T-cell (primary cell): ENCODE results near the gene TTC33. TPM values are rescaled to one million over a fixed set of nuclear protein-coding genes. Genes with fewer than 3 reads are reported as not detected.
"Not testable (repeated sequence)": the region's sequence is repeated elsewhere in the genome, so short reads cannot be mapped to it uniquely, and the experiment has no call there.

Experiments
- ATAC-seq, 4 experiments: fragments of 200-7000 bp in 3 of 4; fragments of 150-1000 bp in 1 of 4; cut with Tn5 transposase; replicated peaks in 1 of 4; 1 replicate in 3 of 4; 2 replicates in 1 of 4; pipeline ENCODE4 v1.10.0; 2021; ENCODE audit warnings: moderate library complexity in 3 of 4, mild to moderate bottlenecking in 2 of 4, moderate number of reproducible peaks in 1 of 4
- CTCF ChIA-PET, 2 donors: fragments of 300-600 bp; sonication (Branson Sonifier 250); formaldehyde crosslinking; loops; one replicate each; lab custom pipeline; 2022; ENCODE audit warnings: antibody characterized with exemption in 2 of 2; lab: Charles Lee
- POLR2A ChIA-PET, 2 donors: fragments of 300-600 bp; sonication (Branson Sonifier 250); formaldehyde crosslinking; loops; one replicate each; lab custom pipeline; 2022; ENCODE audit warnings: antibody characterized with exemption in 2 of 2; lab: Charles Lee
- DNase-seq, 35 experiments: peaks; one replicate each; pipeline versions ENCODE4 v3.0.0 to v3.0.0-alpha.2; 2013 to 2023
- H3K27ac ChIP-seq: one replicate; pipeline ENCODE4 v1.5.1; 2013; ENCODE audit warnings: low read length
- H3K27me3 ChIP-seq, 2 experiments: replicated peaks in 1 of 2; 1 replicate in 1 of 2; 2 replicates in 1 of 2; pipeline versions ENCODE4 v1.6.1 to v1.7.0; 2013; ENCODE audit warnings: low read length in 1 of 2, mixed read lengths in 1 of 2; ENCODE audit not compliant: control insufficient read depth in 2 of 2, insufficient read depth in 2 of 2; ENCODE audit errors: extremely low read depth in 1 of 2
- H3K36me3 ChIP-seq, 2 donors: 1 replicate in 1 of 2; 2 replicates in 1 of 2; pipeline versions ENCODE4 v1.6.1 to v1.7.0; 2013; ENCODE audit warnings: low read length in 1 of 2; ENCODE audit not compliant: control insufficient read depth in 2 of 2, insufficient read depth in 1 of 2; ENCODE audit errors: extremely low read depth in 1 of 2
- H3K4me1 ChIP-seq, 2 experiments: 1 replicate in 1 of 2; 2 replicates in 1 of 2; pipeline versions ENCODE4 v1.6.1 to v1.7.0; 2013; ENCODE audit warnings: low read length in 2 of 2, mixed read lengths in 1 of 2; ENCODE audit not compliant: insufficient read depth in 2 of 2, control insufficient read depth in 1 of 2; ENCODE audit errors: extremely low read depth in 1 of 2
- H3K4me3 ChIP-seq, 2 donors: 1 replicate in 1 of 2; 2 replicates in 1 of 2; pipeline versions ENCODE4 v1.5.1 to v1.7.0; 2013; ENCODE audit warnings: mild to moderate bottlenecking in 2 of 2, low read length in 1 of 2, moderate library complexity in 1 of 2; ENCODE audit not compliant: control insufficient read depth in 1 of 2; ENCODE audit errors: extremely low read depth in 1 of 2
- H3K9me3 ChIP-seq: 2 replicates; pipeline ENCODE4 v1.7.0; 2013
- H3K27ac Mint-ChIP-seq, 2 donors: one replicate each; pipeline ENCODE4 v1.8.0; 2020 to 2021; ENCODE audit warnings: mild to moderate bottlenecking in 2 of 2, mixed read lengths in 2 of 2
- H3K27me3 Mint-ChIP-seq, 2 donors: one replicate each; pipeline ENCODE4 v1.8.0; 2021 to 2022; ENCODE audit warnings: mixed read lengths in 2 of 2
- H3K36me3 Mint-ChIP-seq: one replicate; pipeline ENCODE4 v1.8.0; 2021; ENCODE audit warnings: mixed read lengths
- H3K4me1 Mint-ChIP-seq, 3 donors: one replicate each; pipeline ENCODE4 v1.8.0; 2020 to 2022; ENCODE audit warnings: mixed read lengths in 3 of 3, mild to moderate bottlenecking in 1 of 3
- H3K4me3 Mint-ChIP-seq, 3 donors: one replicate each; pipeline ENCODE4 v1.8.0; 2020 to 2022; ENCODE audit warnings: mild to moderate bottlenecking in 3 of 3, mixed read lengths in 3 of 3, moderate library complexity in 3 of 3
- H3K9me3 Mint-ChIP-seq, 3 donors: one replicate each; pipeline ENCODE4 v1.8.0; 2020 to 2022; ENCODE audit warnings: mixed read lengths in 3 of 3
- WGBS: methylation state at CpG from one replicate; pipeline ENCODE4 v1.1.5; 2013; ENCODE audit warnings: missing lambda C conversion rate; ENCODE audit not compliant: insufficient coverage; 5-methylcytosine and 5-hydroxymethylcytosine counted together
- total RNA-seq, 35 experiments: library from RNA in 6 of 35; stranded (reverse) in 6 of 35; fragments of 120-200 nt in 1 of 35; gene quantifications; one replicate each; pipeline versions ENCODE4 v1.2.1 to v1.2.4 and lab custom pipeline; 2013 to 2026

Gene TTC33
- total RNA-seq, 5 donors from 2014 or later (not counting 1 experiment from before 2014, with no cell fraction given): 8.3 to 15.4 (median 13.6) TPM

DNA sequence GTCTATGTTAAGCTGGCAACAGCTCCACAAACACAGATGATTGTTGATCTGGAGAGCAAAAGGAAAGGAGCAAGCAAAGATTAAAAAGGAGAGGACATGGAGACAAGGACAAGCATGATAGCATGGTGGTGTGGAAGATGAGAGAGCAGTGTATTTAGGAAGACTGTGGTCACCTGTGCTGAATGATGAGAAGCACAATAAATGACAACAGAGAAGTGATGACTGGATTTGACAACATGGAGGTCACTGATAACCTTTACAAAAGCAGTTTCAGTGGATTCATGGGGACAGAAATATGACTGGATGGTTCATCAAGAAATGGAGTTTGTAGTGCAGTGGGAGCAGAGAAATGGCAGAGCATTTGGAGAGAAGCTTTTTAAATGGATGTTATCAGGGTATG lies 20.2 kb downstream of the TTC33 start:
- no peak overlapping the region for H3K4me3 Mint-ChIP-seq
- H3K36me3 Mint-ChIP-seq: peaks cover 25% of the 10 kb centered on the region
- no peak overlapping the region for H3K27ac Mint-ChIP-seq
- H3K9me3 ChIP-seq: no peaks in the 10 kb centered on the region
- no peaks in the 10 kb centered on the region for H3K27me3 ChIP-seq
- ATAC-seq: no peak
- ChIA-PET CTCF (interaction anchor here (0.6 to 3.6 kb wide), 15 partner anchors 11 to 1130 kb away, joined by 3 to 21 read pairs (median 4); no protein-coding TSS in a partner anchor), POLR2A (no interaction called here)
- no peaks in the 10 kb centered on the region for H3K27me3 Mint-ChIP-seq
- no peak overlapping the region for H3K27ac ChIP-seq
- no peaks in the 10 kb centered on the region for H3K4me1 ChIP-seq
- H3K9me3 Mint-ChIP-seq: peaks cover 2 to 4% (median 3%) of the 10 kb centered on the region in 3 donors
- no peak overlapping the region for H3K4me3 ChIP-seq
- H3K4me1 Mint-ChIP-seq: peaks cover 22 to 27% (median 27%) of the 10 kb centered on the region in 3 donors
- DNase-seq: no peak
- peaks cover 0 to 8% of the 10 kb centered on the region in 2 donors for H3K36me3 ChIP-seq

DNA sequence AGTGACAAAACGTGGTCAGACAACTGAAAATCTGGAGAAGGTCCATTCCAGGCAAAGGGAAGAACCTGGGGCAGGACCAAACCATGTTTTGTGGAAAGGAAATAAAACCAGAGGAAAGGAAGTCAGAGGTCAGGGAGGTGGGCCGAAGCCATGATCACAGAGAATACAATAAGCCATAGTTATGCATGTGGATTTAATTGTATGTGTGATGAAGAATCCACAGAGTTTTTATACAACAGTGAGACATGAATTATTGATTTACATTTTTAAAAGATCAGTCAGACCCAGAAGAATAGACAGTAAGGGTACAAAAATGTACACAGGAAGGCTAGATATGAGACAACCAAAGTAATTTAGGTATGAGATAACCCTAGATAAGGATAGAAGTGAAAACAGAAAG lies 20.8 kb downstream of the TTC33 start:
- no peaks in the 10 kb centered on the region for H3K9me3 ChIP-seq
- H3K4me1 ChIP-seq: no peaks in the 10 kb centered on the region
- no peak overlapping the region for H3K4me3 ChIP-seq
- ChIA-PET POLR2A (interaction anchor here in 1 of 2 donors (0.6 kb wide), 2 partner anchors 52 to 787 kb away, joined by 3 to 5 read pairs; no protein-coding TSS in a partner anchor), CTCF (interaction anchor here (0.7 to 3.6 kb wide), 12 partner anchors 11 to 1021 kb away, joined by 3 to 21 read pairs (median 4); no protein-coding TSS in a partner anchor)
- Mint-ChIP-seq H3K27ac (no peak overlapping the region), H3K27me3 (no peaks in the 10 kb centered on the region), H3K4me1 (peaks cover 22 to 29% (median 27%) of the 10 kb centered on the region in 3 donors), H3K9me3 (no peaks in the 10 kb centered on the region), H3K4me3 (no peak overlapping the region), H3K36me3 (peaks cover 23% of the 10 kb centered on the region)
- 83% methylated on average over 2 of the region's 2 CpGs for WGBS
- ATAC-seq (no peak), DNase-seq (no peak)
- H3K36me3 ChIP-seq: peaks cover 0 to 4% of the 10 kb centered on the region in 2 donors
- no peak overlapping the region for H3K27ac ChIP-seq
- no peaks in the 10 kb centered on the region for H3K27me3 ChIP-seq

DNA sequence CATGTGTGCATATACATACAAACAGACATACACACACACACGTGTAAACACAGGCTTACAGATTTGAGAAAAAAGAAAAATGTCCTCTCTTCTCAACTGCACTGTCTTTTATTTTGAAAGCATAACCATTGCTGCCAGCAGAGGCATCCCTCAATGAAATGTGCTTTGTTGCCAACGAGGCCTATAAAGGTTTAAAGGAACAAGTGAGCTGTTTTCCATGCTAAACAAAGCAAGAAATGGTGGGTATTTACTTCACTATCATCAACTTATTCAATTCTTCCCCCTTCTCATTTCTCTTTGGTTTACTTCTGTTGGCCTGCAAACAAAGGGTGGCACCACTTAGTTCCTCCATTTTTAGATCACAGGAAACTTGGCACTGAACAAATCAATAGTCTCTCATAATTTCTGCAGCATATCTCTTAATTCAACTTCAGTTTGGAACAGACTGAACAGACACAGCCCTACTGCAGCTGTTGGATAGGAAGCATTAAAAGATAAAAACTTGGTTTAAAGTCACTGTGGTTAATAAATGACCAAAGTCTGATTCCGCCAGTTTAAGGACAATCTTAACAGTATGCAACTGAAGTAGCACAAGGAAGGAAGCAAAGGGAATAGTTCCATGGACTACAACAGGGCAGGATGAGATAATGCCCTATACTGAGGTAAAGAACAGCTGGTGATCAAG lies 21.7 kb downstream of the TTC33 start:
- no peak overlapping the region for H3K4me3 Mint-ChIP-seq
- DNase-seq (no peak), ATAC-seq (no peak)
- H3K27ac Mint-ChIP-seq: no peak overlapping the region
- H3K27me3 ChIP-seq: no peaks in the 10 kb centered on the region
- no peak overlapping the region for H3K27ac ChIP-seq
- H3K4me1 Mint-ChIP-seq: peaks cover 22 to 29% (median 27%) of the 10 kb centered on the region in 3 donors
- ChIA-PET POLR2A (interaction anchor here (0.6 kb wide), 2 partner anchors 52 to 1158 kb away, joined by 3 to 5 read pairs; no protein-coding TSS in a partner anchor), CTCF (interaction anchor here (0.7 to 3.6 kb wide), 8 partner anchors 10 to 1155 kb away, joined by 3 to 21 read pairs (median 6); no protein-coding TSS in a partner anchor)
- WGBS: no CpG with 5 or more reads among the region's 3 CpGs
- H3K36me3 ChIP-seq: peaks cover 0 to 4% of the 10 kb centered on the region in 2 donors
- H3K9me3 Mint-ChIP-seq: no peaks in the 10 kb centered on the region
- no peak overlapping the region for H3K4me3 ChIP-seq
- no peaks in the 10 kb centered on the region for H3K27me3 Mint-ChIP-seq
- H3K9me3 ChIP-seq: no peaks in the 10 kb centered on the region
- peaks cover 17% of the 10 kb centered on the region for H3K36me3 Mint-ChIP-seq
- no peaks in the 10 kb centered on the region for H3K4me1 ChIP-seq

DNA sequence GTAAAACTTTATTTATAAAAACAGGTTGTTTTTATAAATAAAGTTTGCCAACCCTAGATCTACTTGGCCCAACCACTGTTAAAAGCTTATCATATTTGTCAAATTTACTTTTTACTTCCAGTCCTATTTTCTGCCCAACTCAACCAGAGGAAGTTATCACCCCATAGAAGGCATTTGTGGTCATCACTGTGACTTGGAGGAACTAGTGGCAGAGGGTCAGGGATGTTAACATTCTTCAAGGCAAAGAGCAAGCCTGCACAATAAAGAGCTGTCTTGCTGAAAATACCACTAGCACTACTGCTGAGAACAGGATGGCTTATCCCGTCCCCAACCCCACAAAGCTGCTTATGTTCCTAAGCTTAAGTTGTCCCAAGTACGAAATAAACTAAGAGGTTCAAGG lies 22.3 kb downstream of the TTC33 start:
- DNase-seq (no peak), ATAC-seq (no peak)
- Histone ChIP-seq H3K27ac (no peak overlapping the region), H3K27me3 (no peaks in the 10 kb centered on the region), H3K36me3 (peaks cover 0 to 4% of the 10 kb centered on the region in 2 donors), H3K9me3 (no peaks in the 10 kb centered on the region), H3K4me3 (no peak overlapping the region), H3K4me1 (no peaks in the 10 kb centered on the region)
- no peaks in the 10 kb centered on the region for H3K27me3 Mint-ChIP-seq
- no peak overlapping the region for H3K27ac Mint-ChIP-seq
- H3K36me3 Mint-ChIP-seq: peaks cover 15% of the 10 kb centered on the region
- peaks cover 22 to 29% (median 27%) of the 10 kb centered on the region in 3 donors for H3K4me1 Mint-ChIP-seq
- H3K9me3 Mint-ChIP-seq: no peaks in the 10 kb centered on the region
- ChIA-PET CTCF (interaction anchor here (1.2 to 3.6 kb wide), 4 partner anchors 10 to 1155 kb away, joined by 4 to 21 read pairs (median 9); no protein-coding TSS in a partner anchor), POLR2A (no interaction called here)
- no CpG with 5 or more reads among the region's 2 CpGs for WGBS
- no peak overlapping the region for H3K4me3 Mint-ChIP-seq

DNA sequence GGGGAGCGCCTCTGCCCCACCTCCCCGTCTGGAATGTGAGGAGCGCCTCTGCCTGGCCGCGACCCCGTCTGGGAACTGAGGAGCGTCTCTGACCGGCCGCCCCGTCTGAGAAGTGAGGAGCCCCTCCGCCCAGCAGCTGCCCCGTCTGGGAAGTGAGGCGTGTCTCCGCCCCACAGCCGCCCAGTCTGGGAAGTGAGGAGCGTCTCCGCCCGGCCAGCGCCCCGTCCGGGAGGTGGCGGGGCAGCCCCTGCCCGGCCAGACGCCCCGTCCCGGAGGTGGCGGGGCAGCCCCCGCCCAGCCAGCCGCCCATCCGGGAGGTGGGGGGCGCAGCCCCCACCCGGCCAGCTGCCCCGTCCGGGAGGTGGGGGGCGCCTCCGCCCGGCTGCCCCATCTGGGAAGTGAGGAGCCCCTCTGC lies 33.3 kb downstream of the TTC33 start:
- H3K4me1 Mint-ChIP-seq, H3K27me3 Mint-ChIP-seq, ATAC-seq, H3K27ac ChIP-seq, CTCF ChIA-PET, H3K9me3 ChIP-seq, H3K4me3 ChIP-seq, H3K4me3 Mint-ChIP-seq, H3K9me3 Mint-ChIP-seq, H3K4me1 ChIP-seq, DNase-seq, H3K27ac Mint-ChIP-seq, H3K27me3 ChIP-seq: not testable (repeated sequence)
- H3K36me3 ChIP-seq: peaks cover 8 to 14% of the 10 kb centered on the region in 2 donors
- WGBS: 93% methylated on average over 26 of the region's 37 CpGs
- peaks cover 54% of the 10 kb centered on the region for H3K36me3 Mint-ChIP-seq
- POLR2A ChIA-PET: interaction anchor here in 1 of 2 donors (0.6 kb wide), 1 partner anchor 564 kb away, joined by 3 read pairs; no protein-coding TSS in a partner anchor

DNA sequence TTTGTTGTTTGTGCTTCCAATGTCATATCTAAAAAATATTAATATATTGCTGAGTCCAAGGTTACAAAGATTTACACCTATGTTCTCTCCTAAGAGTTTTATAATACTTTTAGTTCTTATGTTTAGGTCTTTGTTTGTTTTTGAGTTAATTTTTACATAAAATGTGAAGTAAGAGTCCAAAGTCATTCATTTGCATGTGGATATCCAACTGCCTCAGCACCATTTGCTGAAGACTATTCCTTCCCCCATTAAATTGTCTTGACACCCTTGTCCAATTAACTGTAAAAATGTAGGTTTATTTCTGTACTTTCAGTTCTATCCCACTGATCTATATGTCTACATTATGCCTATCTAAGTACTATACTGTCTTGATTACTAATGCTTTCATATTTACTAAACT lies 35.7 kb downstream of the TTC33 start:
- H3K27me3 ChIP-seq: no peaks in the 10 kb centered on the region
- Mint-ChIP-seq H3K27ac (no peak overlapping the region), H3K9me3 (peaks cover 0 to 7% (median 0%) of the 10 kb centered on the region in 3 donors), H3K27me3 (no peaks in the 10 kb centered on the region), H3K36me3 (peaks cover 58% of the 10 kb centered on the region), H3K4me1 (peaks cover 5 to 12% (median 6%) of the 10 kb centered on the region in 3 donors), H3K4me3 (no peak overlapping the region)
- ChIA-PET POLR2A (no interaction called here), CTCF (no interaction called here)
- H3K4me1 ChIP-seq: no peaks in the 10 kb centered on the region
- H3K27ac ChIP-seq: no peak overlapping the region
- DNase-seq (no peak), ATAC-seq (no peak)
- H3K4me3 ChIP-seq: no peak overlapping the region
- H3K36me3 ChIP-seq: peaks cover 8 to 19% of the 10 kb centered on the region in 2 donors
- H3K9me3 ChIP-seq: no peaks in the 10 kb centered on the region
